ENCODE measurements around the gene TOX2.

The TOX2 gene

DNA sequence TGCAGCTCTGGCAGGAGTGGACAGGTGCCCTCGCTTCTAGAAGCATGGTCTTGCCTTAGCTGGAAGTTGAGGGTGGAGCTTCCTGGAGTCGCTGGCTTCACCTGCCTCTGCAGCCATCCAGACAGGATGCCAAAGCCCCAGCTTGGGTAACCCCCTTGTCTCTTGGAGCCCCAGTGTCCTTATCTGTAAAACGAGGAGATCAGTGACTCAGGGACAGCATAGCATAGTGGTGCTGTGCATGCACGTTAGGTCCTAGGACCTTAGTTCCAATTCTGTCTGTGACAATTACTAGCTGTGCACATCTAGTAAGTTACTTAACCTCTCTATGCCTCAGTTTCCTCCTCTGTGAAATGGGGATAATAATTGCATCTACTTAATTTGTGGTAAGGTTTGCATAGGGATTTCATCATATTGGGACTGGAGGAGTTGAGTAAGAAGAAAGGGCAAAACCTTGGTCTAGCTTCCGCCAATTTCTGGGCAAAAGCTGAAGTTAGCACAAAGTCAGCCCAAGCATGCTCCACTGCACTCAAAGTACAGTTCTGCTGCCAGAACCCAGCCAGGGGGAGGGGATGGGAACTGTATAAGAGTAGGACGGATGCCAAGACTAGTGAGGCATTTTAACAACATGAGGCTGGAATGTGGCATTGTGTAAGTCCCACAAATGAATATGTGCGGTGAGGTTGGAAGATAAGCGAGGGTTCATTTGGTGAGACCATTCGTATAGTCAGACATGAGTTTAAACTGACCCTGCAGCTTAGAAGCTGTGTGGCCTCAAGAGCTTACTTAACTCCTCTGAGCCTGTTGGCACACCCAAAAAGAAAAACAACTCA, 24.5 kb downstream of the TOX2 start:
- in situ Hi-C loops (cut with MboI; ENCODE audit: low sequenced_read_pairs), result no loop called here

GRCh38 chr20:43939762-43940121, 25.1 kb downstream of the TOX2 start:
- in situ Hi-C loops (cut with MboI; ENCODE audit: low sequenced_read_pairs), result no loop called here

- in situ Hi-C loops (cut with MboI; ENCODE audit: low sequenced_read_pairs), result no loop called here
Measured at GRCh38 chr20:43940518-43941225, 26.0 kb downstream of the TOX2 start.

DNA sequence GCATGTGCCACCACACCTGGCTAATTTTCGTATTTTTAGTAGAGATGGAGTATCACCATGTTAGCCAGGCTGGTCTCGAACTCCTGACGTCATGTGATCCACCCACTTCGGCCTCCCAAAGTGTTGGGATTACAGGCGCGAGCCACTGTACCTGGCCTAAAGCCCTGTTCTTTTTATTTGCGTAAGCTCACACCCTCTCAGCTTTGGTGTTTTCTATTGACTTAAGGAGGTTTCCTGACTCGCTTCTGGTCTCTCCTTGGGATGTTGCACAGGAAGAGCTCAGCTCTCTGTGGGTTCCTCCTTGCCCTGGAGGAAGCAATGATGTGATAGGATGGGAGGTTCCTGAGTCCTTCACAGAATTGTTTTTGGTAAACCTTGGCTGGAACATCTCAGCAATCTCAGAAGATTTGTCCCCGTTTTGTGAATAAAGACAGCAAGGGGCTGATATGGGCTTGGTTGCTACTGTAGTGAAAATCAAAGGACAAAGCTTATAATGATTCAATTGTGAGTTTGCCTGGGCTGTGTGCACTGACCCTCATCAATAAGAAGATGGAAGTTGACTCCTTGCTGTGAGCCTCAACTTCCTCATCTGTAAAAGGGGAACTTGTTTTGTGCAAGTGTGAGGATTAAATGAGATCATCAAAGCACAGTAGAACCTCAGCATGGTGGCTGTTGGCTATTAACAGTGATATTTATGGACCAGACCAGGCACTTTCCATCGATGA, 27.0 kb downstream of the TOX2 start:
- in situ Hi-C loops (cut with MboI; ENCODE audit: low sequenced_read_pairs), result no loop called here

DNA sequence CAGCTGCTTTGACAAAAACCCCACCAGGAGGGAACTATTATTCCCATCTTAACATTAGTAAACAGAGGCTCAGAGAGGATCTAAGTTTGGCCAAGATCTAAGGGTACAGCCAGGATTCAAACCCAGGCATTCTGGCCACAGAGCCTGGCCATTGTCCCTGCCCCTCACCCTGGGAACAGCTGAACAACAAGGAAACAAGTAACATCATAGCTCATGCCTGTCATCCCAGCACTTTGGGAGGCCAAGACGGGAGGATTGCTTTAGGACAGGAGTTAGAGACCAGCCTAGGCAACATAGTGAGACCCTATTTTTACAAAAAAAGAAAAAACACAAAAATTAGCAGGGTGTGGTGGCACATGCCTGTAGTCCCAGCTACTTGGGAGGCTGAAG, 27.5 kb downstream of the TOX2 start:
- in situ Hi-C loops (cut with MboI; ENCODE audit: low sequenced_read_pairs), result no loop called here

- in situ Hi-C loops (cut with MboI; ENCODE audit: low sequenced_read_pairs), result no loop called here
Measured at GRCh38 chr20:43942667-43943285, 28.1 kb downstream of the TOX2 start.

DNA sequence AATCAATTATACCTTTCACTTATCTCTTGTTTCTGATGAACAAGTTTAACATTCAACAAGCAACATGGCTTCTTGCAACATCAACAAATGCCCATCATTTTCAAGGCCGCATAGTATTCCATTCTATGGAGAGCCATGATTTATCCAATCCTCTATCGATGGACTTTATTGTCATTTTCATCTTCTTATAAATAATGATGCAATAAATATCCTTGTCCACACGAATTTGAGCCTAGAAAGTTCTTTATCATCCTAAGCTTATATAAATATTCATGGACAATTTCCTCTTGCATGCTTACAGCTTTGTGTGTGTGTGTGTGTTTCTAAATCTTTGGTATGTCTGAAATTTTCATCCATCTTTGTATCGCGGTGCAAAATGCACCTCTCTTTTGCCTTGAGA, 29.1 kb downstream of the TOX2 start:
- in situ Hi-C loops (cut with MboI; ENCODE audit: low sequenced_read_pairs), result no loop called here

- in situ Hi-C loops (cut with MboI; ENCODE audit: low sequenced_read_pairs), result no loop called here
Measured at GRCh38 chr20:43944653-43945235, 30.1 kb downstream of the TOX2 start.

GRCh38 chr20:43945391-43946205, 30.9 kb downstream of the TOX2 start:
- in situ Hi-C loops (cut with MboI; ENCODE audit: low sequenced_read_pairs), result no loop called here

- in situ Hi-C loops (cut with MboI; ENCODE audit: low sequenced_read_pairs), result no loop called here
Measured at GRCh38 chr20:43946206-43946491, 31.5 kb downstream of the TOX2 start.

GRCh38 chr20:43946659-43947315, 32.1 kb downstream of the TOX2 start:
- in situ Hi-C loops (cut with MboI; ENCODE audit: low sequenced_read_pairs), result no loop called here

GRCh38 chr20:43947316-43947710, 32.7 kb downstream of the TOX2 start:
- in situ Hi-C loops (cut with MboI; ENCODE audit: low sequenced_read_pairs), result no loop called here

- in situ Hi-C loops (cut with MboI; ENCODE audit: low sequenced_read_pairs), result no loop called here
Measured at GRCh38 chr20:43948455-43948854, 33.8 kb downstream of the TOX2 start.

DNA sequence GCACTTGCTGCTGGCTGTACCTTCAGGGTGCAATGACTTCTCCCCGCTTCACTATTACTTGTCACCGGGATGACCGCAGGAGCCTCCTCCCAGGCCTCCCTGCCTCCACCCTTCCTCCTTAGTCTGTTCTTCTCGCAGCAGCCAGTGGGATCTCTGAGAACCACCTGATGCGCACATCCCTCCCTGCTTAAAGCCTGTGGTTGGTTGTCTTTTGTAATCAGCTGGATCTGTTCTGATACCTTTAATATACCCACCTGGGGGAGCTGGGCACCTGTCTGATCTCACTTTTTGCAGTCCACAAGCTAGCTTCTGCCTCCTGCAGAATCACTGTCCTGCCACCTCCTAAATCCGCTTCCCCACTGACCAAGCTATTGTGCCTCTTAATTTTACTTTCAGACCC, 34.6 kb downstream of the TOX2 start:
- in situ Hi-C loops (cut with MboI; ENCODE audit: low sequenced_read_pairs), result no loop called here

DNA sequence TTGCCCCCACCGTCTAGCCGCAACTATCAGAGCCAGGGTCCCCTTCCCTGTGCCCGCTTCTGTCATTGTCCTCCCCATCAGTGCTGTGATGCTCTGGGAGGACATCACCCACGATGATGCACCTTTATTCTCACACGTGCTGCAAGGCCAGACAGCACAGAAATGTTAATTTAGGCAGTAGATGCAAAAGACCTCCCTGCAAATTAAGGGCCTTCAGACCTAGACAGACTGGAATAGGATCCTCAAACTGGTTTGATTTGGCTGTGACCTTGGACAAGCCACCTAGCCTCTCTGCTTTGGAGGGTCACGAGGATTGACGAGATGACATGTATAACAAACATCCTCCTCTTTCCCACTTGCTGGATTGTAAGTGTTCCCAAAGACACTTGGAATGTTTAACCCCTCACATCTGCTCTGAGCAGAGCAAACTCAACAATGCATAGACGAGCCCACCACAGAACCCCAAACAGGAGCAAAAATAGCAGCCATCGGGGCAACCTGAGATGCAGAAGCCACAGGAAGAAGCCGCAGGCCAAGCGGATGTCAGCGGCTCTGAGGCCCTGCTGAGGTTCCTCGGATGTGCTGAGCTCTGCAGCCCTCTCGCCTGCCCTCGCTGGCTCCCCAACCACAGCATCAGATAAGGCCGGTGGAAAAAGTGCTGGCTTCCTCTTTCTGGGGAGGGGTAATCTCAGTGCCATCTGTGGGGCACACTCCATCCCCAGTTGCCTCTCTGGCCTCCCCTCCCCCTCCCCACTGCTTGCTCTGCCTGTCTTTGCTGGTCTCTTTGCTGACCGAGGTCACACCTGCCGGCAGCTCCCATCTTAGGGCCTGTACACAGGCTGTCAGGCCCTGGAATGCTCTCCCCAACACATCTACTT, 35.3 kb downstream of the TOX2 start:
- in situ Hi-C loops (cut with MboI; ENCODE audit: low sequenced_read_pairs), result no loop called here

DNA sequence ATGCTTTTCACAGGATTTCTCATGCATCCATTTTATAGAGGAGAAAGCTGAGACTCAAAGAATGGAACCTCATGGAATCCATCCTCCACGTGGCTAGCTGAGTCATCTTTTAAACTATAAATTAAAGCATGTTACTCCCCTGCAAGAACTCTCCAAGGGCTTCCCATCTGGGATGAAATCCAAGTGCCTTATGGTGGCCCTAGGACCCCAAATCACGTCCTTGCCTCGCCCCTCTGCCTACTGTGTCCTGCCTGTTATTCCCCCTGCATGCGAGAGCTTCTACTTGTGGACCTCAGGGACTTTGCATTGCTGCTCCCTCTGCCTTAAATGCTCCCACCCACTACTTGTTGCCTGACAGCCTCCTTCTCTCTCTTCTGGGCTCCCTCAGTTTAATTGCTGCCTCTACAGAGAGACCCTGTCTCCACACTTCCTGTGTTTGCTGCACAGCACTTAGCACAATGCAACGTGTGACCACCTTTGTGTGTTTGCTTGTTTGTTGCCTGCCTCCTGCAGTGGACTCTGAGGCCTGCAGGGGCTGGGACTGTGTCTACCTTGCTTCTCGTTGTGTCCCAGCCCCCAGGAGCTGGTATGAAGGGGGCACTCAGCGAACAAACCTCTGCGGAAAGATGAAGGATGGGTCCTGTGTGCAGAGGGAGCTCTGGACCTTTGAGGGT, 39.4 kb downstream of the TOX2 start:
- in situ Hi-C loops (cut with MboI; ENCODE audit: low sequenced_read_pairs), result no loop called here

DNA sequence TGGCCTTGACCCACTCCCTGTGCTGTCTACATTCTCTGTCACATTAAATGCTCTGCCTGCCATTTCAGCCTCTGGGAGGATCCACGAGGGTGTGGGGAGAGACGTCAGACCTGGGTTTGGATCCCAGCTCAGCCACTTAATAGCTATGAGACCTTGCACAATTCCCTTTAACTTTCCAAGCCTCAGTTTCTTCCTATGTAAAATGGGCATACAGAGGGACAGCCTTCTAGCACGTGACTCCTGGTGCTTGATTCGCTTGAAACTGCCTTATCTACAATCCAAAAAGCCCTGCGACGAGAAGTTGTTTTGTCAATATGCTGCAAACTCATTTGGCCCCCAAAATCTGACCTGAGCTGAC, 40.0 kb downstream of the TOX2 start:
- in situ Hi-C loops (cut with MboI; ENCODE audit: low sequenced_read_pairs), result no loop called here

- in situ Hi-C loops (cut with MboI; ENCODE audit: low sequenced_read_pairs), result no loop called here
Measured at GRCh38 chr20:43955062-43955749, 40.6 kb downstream of the TOX2 start.

Data from HL-60/S4 treated with retinoic acid at 250 ng/mL for 4 days and 3 days (cell line).